Heart right ventricle (tissue), 16 donors: ENCODE measurements around the gene VANGL2. TPM values are rescaled to one million over a fixed set of nuclear protein-coding genes. Genes with fewer than 3 reads are reported as not detected.

ENCODE experiments used
- ATAC-seq, 8 donors: fragments of 200-7000 bp; cut with Tn5 transposase; one replicate each; pipeline ENCODE4 v1.9.1; 2020; ENCODE audit warnings: mild to moderate bottlenecking in 8 of 8, moderate library complexity in 8 of 8, moderate number of reproducible peaks in 1 of 8
- DNase-seq, 2 donors: peaks; one replicate each; pipeline ENCODE4 v3.0.0-alpha.2; 2020
- H3K27ac ChIP-seq, 10 donors: fragments of 200-600 bp; sonication (generic) in 2 of 10; one replicate each; pipeline versions ENCODE4 v1.5.0 to v1.8.0; 2020 to 2022; ENCODE audit warnings: mild to moderate bottlenecking in 3 of 10
- H3K27me3 ChIP-seq, 7 donors: fragments of 200-600 bp; one replicate each; pipeline ENCODE4 v1.8.0; 2021 to 2022; ENCODE audit warnings: mild to moderate bottlenecking in 2 of 7
- H3K36me3 ChIP-seq, 9 donors: fragments of 200-600 bp; sonication (generic) in 1 of 9; one replicate each; pipeline versions ENCODE4 v1.5.0 to v1.8.0; 2020 to 2022; ENCODE audit warnings: mild to moderate bottlenecking in 2 of 9
- H3K4me1 ChIP-seq, 9 donors: fragments of 200-600 bp; sonication (generic) in 1 of 9; one replicate each; pipeline versions ENCODE4 v1.5.0 to v1.8.0; 2020 to 2022; ENCODE audit warnings: mild to moderate bottlenecking in 4 of 9
- H3K4me3 ChIP-seq, 10 donors: fragments of 200-600 bp; sonication (generic) in 2 of 10; one replicate each; pipeline versions ENCODE4 v1.5.0 to v1.8.0; 2020 to 2022; ENCODE audit warnings: mild to moderate bottlenecking in 7 of 10, moderate library complexity in 2 of 10
- H3K9me3 ChIP-seq, 11 donors: fragments of 200-600 bp in 10 of 11; sonication (generic) in 2 of 11; one replicate each; pipeline versions ENCODE4 v1.5.0 to v1.8.0; 2013 to 2022; ENCODE audit warnings: mild to moderate bottlenecking in 2 of 11, control low read depth in 1 of 11, moderate library complexity in 1 of 11
- CTCF ChIP-seq, 9 donors: fragments of 200-600 bp; sonication (generic) in 2 of 9; IDR thresholded peaks; one replicate each; pipeline versions ENCODE4 v1.5.0 to v1.8.0; 2021 to 2022; ENCODE audit warnings: antibody characterized with exemption in 9 of 9, mild to moderate bottlenecking in 5 of 9, moderate library complexity in 1 of 9
- WGBS, 2 donors: extraction: QIAGEN DNeasy Blood & Tissue Kit; methylation state at CpG; one replicate each; pipeline ENCODE4 v1.1.7; 2013; ENCODE audit warnings: inconsistent platforms in 1 of 2; 5-methylcytosine and 5-hydroxymethylcytosine counted together
- intact Hi-C, 10 donors: fragments of 100-400 bp; cut with DNase I; formaldehyde crosslinking; loops; one replicate each; pipeline versions ENCODE4 v1.11.1 to v1.14.2; 2022
- polyA plus RNA-seq, 2 donors: library from polyadenylated mRNA; stranded (reverse); fragments of 200-250 nt; gene quantifications; one replicate each; pipeline ENCODE4 v1.2.3, GENCODE V29; 2013
- total RNA-seq, 10 donors: library from RNA; stranded (reverse); fragmentation: NEBNext Ultra II Directional in 3 of 10; extraction: Animal tissue kit (Norgen Biotek cat#: 25700) in 3 of 10; gene quantifications; one replicate each; pipeline versions ENCODE4 v1.2.1 to v1.2.4, GENCODE V29; 2021 to 2023
- donor health status: Arrhythmogenic right ventricular cardiomyopathy.
- donor health status: ischemic (EF 13 %, LVEDD 7.1; RV severe dilation, severe dysfunction).
- donor health status: healthy with polysubstance abuse.
- donor health status: DM: no; HTN: yes; CAD: no.
- donor health status: DM: no; HTN: no; CAD: no.
- donor health status: ischemic (EF 25% LVEDD 6.9; RV normal size, moderate dysfunction).
- donor health status: ischemic (EF 25% LVEDD 5.7; RV mildly dilated, moderate dysfunction).
- donor health status: healthy.
- donor health status: DM: yes; HTN: yes; CAD: no.
- donor health status: Ischemic cardiomyopathy.
- donor health status: ischemic (EF 35%, LVEDD 5.7; RV mildly dilated, moderate dysfunction).
- donor health status: nonischemic (EF 11% LVEDD 7.7; RV severe dilation, severe dysfunction).
- donor health status: DM: yes; HTN: yes; CAD: no.
- donor health status: PGD.
- donor health status: ischemic (EF 29% LVEDD 5.4; RV normal size, mild dysfunction).
- donor health status: nonischemic (EF 23%, LVEDD 6.1; RV moderate dilation, normal function).

Gene VANGL2
- total and polyA plus RNA-seq, 12 donors = 0.68 to 4.1 (median 1.9) TPM

DNA sequence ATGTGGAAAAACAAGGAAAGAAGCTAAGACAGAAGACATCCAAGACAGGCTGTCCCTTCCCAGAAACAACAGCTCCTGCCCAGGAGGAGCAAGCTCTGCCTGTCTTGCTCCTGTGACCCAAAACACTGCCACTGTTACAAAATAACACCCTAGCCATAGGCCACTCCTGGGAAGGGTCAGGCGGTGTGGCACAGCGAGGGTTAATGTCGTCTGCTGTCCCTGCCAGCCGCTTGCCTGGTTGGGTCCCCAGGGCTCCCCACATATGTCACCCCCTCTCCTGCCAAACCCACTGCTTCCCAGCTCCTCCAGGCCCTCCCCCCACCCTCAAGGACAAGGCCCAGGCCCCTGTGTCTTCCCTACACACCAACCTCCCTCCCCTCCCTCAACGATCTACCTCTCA lies 37.4 kb upstream of the VANGL2 start:
- DNase-seq = no peak
- no peaks in the 10 kb centered on the region for H3K9me3 ChIP-seq
- no peak overlapping the region for H3K27ac ChIP-seq
- 44 to 51% methylated on average over 5 of the region's 5 CpGs for WGBS, 2 donors
- H3K27me3 ChIP-seq = peaks cover 0 to 4% (median 0%) of the 10 kb centered on the region in 7 donors
- TF ChIP-seq CTCF (IDR thresholded peaks at IDR 0.05) = no peak
- peaks cover 0 to 33% (median 9%) of the 10 kb centered on the region in 9 donors for H3K36me3 ChIP-seq
- intact Hi-C loops = no loop called here
- no peak overlapping the region for H3K4me3 ChIP-seq
- no peaks in the 10 kb centered on the region for H3K4me1 ChIP-seq
- ATAC-seq = no peak

- no peak for TF ChIP-seq CTCF (IDR thresholded peaks at IDR 0.05)
- WGBS, 2 donors = 67 to 71% methylated on average over 12 of the region's 12 CpGs
These were observed 36.2 kb upstream of the VANGL2 start for GRCh38 chr1:160363951-160364735.

DNA sequence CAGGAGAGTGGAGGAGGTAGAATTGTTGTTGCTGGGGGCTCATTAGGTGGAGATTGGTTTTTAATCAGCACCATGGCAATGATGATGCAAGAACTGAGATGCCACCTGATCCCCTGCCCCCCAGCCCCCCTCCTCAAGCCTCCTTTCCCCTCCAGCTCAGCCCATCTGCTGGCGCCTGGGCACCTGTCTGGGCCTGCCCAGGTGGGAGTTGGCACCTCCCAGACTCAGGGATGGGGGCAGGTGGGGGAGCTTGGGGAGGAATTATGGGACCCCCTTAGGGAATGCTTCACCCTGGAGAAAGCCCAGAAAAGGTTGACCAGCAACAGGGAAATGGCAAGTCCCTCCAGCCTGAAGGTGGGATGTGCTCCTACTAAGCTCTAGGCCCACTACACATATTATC lies 35.0 kb upstream of the VANGL2 start:
- WGBS, 2 donors = 100% methylated on average over 1 of the region's 1 CpG
- ATAC-seq = no peak

More at GRCh38 chr1:160363951-160364735, 36.2 kb upstream of the VANGL2 start:
- H3K4me1 ChIP-seq = no peaks in the 10 kb centered on the region
- ATAC-seq = no peak
- H3K27ac ChIP-seq = no peak overlapping the region
- no peak for DNase-seq
- peaks cover 0 to 7% (median under 1%) of the 10 kb centered on the region in 7 donors for H3K27me3 ChIP-seq
- no peaks in the 10 kb centered on the region for H3K9me3 ChIP-seq
- H3K4me3 ChIP-seq = no peak overlapping the region
- peaks cover 0 to 21% (median 0%) of the 10 kb centered on the region in 9 donors for H3K36me3 ChIP-seq
- intact Hi-C loops = no loop called here

More for the DNA sequence above, 35.0 kb upstream of the VANGL2 start:
- intact Hi-C loops = no loop called here
- Histone ChIP-seq H3K9me3 (no peaks in the 10 kb centered on the region), H3K4me1 (no peaks in the 10 kb centered on the region), H3K36me3 (peaks cover 0 to 10% (median 0%) of the 10 kb centered on the region in 9 donors), H3K27me3 (peaks cover 0 to 14% (median 3%) of the 10 kb centered on the region in 7 donors), H3K27ac (no peak overlapping the region), H3K4me3 (no peak overlapping the region)
- DNase-seq = no peak
- no peak for TF ChIP-seq CTCF (IDR thresholded peaks at IDR 0.05)
